ENCODE data around the gene OR52R1. TPM values are rescaled to one million over a fixed set of nuclear protein-coding genes. Genes with fewer than 3 reads are reported as not detected.
A peak's percentile ranks its signal among the peaks of the same experiment; 100 is the strongest.

The OR52R1 gene
- not detected for polyA plus RNA-seq (2013, experiment 1 of 2)
- polyA plus RNA-seq (2013, experiment 2 of 2) = not detected

DNA sequence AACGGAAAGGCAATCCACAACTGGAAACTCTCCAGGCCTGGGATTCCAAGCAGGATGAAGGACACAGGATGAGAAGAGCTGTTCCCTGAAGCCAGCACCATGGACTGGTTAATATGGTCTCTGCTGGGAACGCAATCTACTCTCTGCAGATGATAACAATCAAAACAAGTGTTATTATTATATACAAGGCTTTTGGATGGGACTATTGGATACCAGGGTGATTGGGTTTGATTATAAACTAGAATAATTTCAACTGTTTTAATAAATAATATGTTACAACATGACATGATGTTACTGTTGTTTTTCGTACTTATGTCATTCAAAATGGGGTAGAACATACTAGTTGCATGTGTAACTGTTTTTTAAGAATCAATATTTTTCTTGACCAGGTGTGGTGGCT, at the start of gene OR52R1:
OR52R1 (minus strand) TSS at position 101 of the 400 bp plus-strand sequence; CDS start at position 101, 0 bp downstream.
- DNase-seq = no peak
- no CpG with 5 or more reads among the region's 3 CpGs for WGBS (ENCODE audit: extremely low coverage, insufficient coverage, low lambda C conversion rate)
- no peak within 1 kb of the TSS for H2BK5ac ChIP-seq (ENCODE audit: low read length)
- H3K36me3 ChIP-seq (ENCODE audit: control insufficient read depth, insufficient read depth, low read length) = no peaks in the 10 kb centered on the region
- H3K4me2 ChIP-seq (ENCODE audit: low read length) = no peak within 1 kb of the TSS
- no peak within 1 kb of the TSS for H3K18ac ChIP-seq (ENCODE audit: low read length)
- no peaks in the 10 kb centered on the region for H3K4me1 ChIP-seq (ENCODE audit: control insufficient read depth, low read depth, low read length)
- no peaks in the 10 kb centered on the region for H3K27me3 ChIP-seq (ENCODE audit: insufficient read depth, low read length, poor library complexity)
- H4K5ac ChIP-seq (ENCODE audit: low read length) = no peak within 1 kb of the TSS
- no peak within 1 kb of the TSS for H3K56ac ChIP-seq (ENCODE audit: low read length)
- H3K79me1 ChIP-seq (ENCODE audit: low read length) = no peaks in the 10 kb centered on the region
- H4K8ac ChIP-seq (ENCODE audit: low read depth, low read length) = no peak within 1 kb of the TSS
- H2BK15ac ChIP-seq (replicated peaks; ENCODE audit: low read depth) = no peak within 1 kb of the TSS
- H2BK120ac ChIP-seq (ENCODE audit: low read depth, low read length) = no peak within 1 kb of the TSS
- H3K4me3 ChIP-seq (ENCODE audit: low read length) = no peak within 1 kb of the TSS
- H2AK5ac ChIP-seq (ENCODE audit: low read length) = no peak within 1 kb of the TSS
- no peak within 1 kb of the TSS for H3K9ac ChIP-seq (ENCODE audit: low read length)
- no peak within 1 kb of the TSS for H3K23ac ChIP-seq (ENCODE audit: low read length)
- no peak within 1 kb of the TSS for H3K4ac ChIP-seq (ENCODE audit: low read depth, low read length)
- no peak within 1 kb of the TSS for H3K27ac ChIP-seq (ENCODE audit: low read depth, low read length)
- no peaks in the 10 kb centered on the region for H3K79me2 ChIP-seq (ENCODE audit: control insufficient read depth, insufficient read depth, low read length)

- no peaks in the 10 kb centered on the region for H3K36me3 ChIP-seq (ENCODE audit: control insufficient read depth, insufficient read depth, low read length)
- H3K4me1 ChIP-seq (ENCODE audit: control insufficient read depth, low read depth, low read length) = no peaks in the 10 kb centered on the region
- no peak overlapping the region for H3K27ac ChIP-seq (ENCODE audit: low read depth, low read length)
- no CpG with 5 or more reads among the region's 4 CpGs for WGBS (ENCODE audit: extremely low coverage, insufficient coverage, low lambda C conversion rate)
- no peak overlapping the region for H2BK5ac ChIP-seq (ENCODE audit: low read length)
- H3K27me3 ChIP-seq (ENCODE audit: insufficient read depth, low read length, poor library complexity) = no peaks in the 10 kb centered on the region
- no peak overlapping the region for H3K4me3 ChIP-seq (ENCODE audit: low read length)
- H3K79me2 ChIP-seq (ENCODE audit: control insufficient read depth, insufficient read depth, low read length) = no peaks in the 10 kb centered on the region
- H3K79me1 ChIP-seq (ENCODE audit: low read length) = no peaks in the 10 kb centered on the region
- no peak overlapping the region for H3K18ac ChIP-seq (ENCODE audit: low read length)
- H3K4me2 ChIP-seq (ENCODE audit: low read length) = no peak overlapping the region
- no peak overlapping the region for H2BK15ac ChIP-seq (replicated peaks; ENCODE audit: low read depth)
- H3K56ac ChIP-seq (ENCODE audit: low read length) = no peak overlapping the region
- no peak overlapping the region for H4K8ac ChIP-seq (ENCODE audit: low read depth, low read length)
- no peak overlapping the region for H3K9ac ChIP-seq (ENCODE audit: low read length)
- H2BK120ac ChIP-seq (ENCODE audit: low read depth, low read length) = no peak overlapping the region
- no peak overlapping the region for H4K5ac ChIP-seq (ENCODE audit: low read length)
- peak; percentile 60 for DNase-seq
- H3K4ac ChIP-seq (ENCODE audit: low read depth, low read length) = no peak overlapping the region
- H2AK5ac ChIP-seq (ENCODE audit: low read length) = no peak overlapping the region
- H3K23ac ChIP-seq (ENCODE audit: low read length) = no peak overlapping the region
Measured at GRCh38 chr11:4851033-4851432, 46.9 kb upstream of the OR52R1 start.

DNA sequence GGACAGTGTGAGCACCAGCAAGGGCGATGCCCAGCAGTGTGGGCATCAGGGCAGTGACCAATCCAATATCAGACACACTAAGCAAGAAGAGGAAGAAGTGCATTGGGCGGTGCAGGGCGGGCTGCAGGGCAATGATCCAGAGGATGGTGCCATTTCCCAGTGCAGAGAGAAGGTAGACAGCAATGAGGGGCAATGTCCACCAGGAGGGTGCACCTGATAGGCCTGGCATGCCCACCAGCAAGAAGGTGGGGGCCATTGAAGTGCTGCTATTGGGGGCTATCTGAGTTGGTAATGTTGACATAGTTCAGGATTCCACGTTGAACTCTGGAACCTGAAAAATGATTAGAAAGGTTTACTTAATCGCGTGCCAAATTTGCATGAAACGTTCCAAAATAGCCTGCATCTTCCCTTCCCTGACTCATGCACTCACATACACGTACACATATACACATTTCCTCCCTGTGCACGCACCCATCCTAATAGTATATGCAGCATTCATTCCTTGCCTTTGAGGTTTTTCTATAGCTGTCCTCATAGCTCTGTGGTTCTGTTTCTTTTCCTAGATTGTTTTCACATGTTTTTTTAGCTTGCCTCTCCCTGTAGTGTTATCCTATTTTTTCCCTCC, 44.8 kb upstream of the OR52R1 start, which contains the start of gene OR51S1:
OR51S1 (minus strand) TSS at position 301 of the 625 bp plus-strand sequence; CDS start at position 301, 0 bp downstream.
- Histone ChIP-seq H3K23ac (ENCODE audit: low read length) (no peak within 1 kb of the TSS), H2BK120ac (ENCODE audit: low read depth, low read length) (no peak within 1 kb of the TSS), H3K36me3 (ENCODE audit: control insufficient read depth, insufficient read depth, low read length) (no peaks in the 10 kb centered on the region), H4K5ac (ENCODE audit: low read length) (no peak within 1 kb of the TSS), H3K4ac (ENCODE audit: low read depth, low read length) (no peak within 1 kb of the TSS), H2BK5ac (ENCODE audit: low read length) (no peak within 1 kb of the TSS), H3K18ac (ENCODE audit: low read length) (no peak within 1 kb of the TSS), H3K4me1 (ENCODE audit: control insufficient read depth, low read depth, low read length) (no peaks in the 10 kb centered on the region), H2AK5ac (ENCODE audit: low read length) (no peak within 1 kb of the TSS), H3K79me2 (ENCODE audit: control insufficient read depth, insufficient read depth, low read length) (no peaks in the 10 kb centered on the region), H3K9ac (ENCODE audit: low read length) (no peak within 1 kb of the TSS), H3K27me3 (ENCODE audit: insufficient read depth, low read length, poor library complexity) (no peaks in the 10 kb centered on the region), H3K56ac (ENCODE audit: low read length) (no peak within 1 kb of the TSS), H2BK15ac (replicated peaks; ENCODE audit: low read depth) (no peak within 1 kb of the TSS), H3K4me2 (ENCODE audit: low read length) (no peak within 1 kb of the TSS), H3K79me1 (ENCODE audit: low read length) (no peaks in the 10 kb centered on the region), H3K4me3 (ENCODE audit: low read length) (no peak within 1 kb of the TSS), H4K8ac (ENCODE audit: low read depth, low read length) (no peak within 1 kb of the TSS), H3K27ac (ENCODE audit: low read depth, low read length) (no peak within 1 kb of the TSS)
- no peak for DNase-seq
- WGBS (ENCODE audit: extremely low coverage, insufficient coverage, low lambda C conversion rate) = no CpG with 5 or more reads among the region's 9 CpGs

DNA sequence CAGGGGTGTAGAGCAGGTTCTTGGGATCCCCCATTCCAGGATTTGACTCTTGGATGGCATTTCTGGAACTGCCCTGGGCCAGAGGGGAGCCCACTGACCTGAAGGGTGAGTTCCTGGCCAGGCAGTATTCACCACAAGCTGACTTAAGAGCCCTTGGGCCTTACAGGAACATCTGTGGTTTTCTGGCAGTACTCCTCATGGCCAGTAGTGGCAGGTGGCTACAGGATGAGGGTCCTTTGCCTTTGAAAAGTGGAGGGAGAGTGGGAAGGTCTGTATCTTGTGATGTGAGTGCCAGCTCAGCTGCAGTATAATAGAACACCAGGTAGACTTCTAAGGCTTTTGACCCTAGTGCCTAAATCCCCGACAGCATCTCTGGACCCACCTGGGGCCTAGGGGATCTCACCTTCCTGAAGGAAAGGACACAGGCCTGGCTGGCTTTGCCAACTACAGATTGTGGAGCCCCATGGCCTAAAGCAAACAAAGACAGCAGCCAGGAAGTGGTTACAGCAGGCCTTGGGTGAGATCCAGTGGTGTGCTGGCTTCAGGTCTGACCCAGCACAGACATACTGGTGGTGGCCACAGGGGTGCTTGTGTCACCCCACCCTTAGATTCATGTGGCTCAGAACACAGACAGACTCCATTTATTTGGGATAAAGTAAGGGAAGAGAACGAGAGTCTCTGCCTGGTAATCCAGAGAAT, 35.8 kb upstream of the OR52R1 start:
- H3K4me1 ChIP-seq (ENCODE audit: control insufficient read depth, low read depth, low read length) = no peaks in the 10 kb centered on the region
- no peak overlapping the region for H3K56ac ChIP-seq (ENCODE audit: low read length)
- no peaks in the 10 kb centered on the region for H3K79me1 ChIP-seq (ENCODE audit: low read length)
- no peaks in the 10 kb centered on the region for H3K79me2 ChIP-seq (ENCODE audit: control insufficient read depth, insufficient read depth, low read length)
- no peaks in the 10 kb centered on the region for H3K27me3 ChIP-seq (ENCODE audit: insufficient read depth, low read length, poor library complexity)
- no peaks in the 10 kb centered on the region for H3K36me3 ChIP-seq (ENCODE audit: control insufficient read depth, insufficient read depth, low read length)
- no peak overlapping the region for H2BK15ac ChIP-seq (replicated peaks; ENCODE audit: low read depth)
- H3K4ac ChIP-seq (ENCODE audit: low read depth, low read length) = no peak overlapping the region
- no peak overlapping the region for H3K27ac ChIP-seq (ENCODE audit: low read depth, low read length)
- no peak overlapping the region for H2BK5ac ChIP-seq (ENCODE audit: low read length)
- H3K4me2 ChIP-seq (ENCODE audit: low read length) = no peak overlapping the region
- H2BK120ac ChIP-seq (ENCODE audit: low read depth, low read length) = no peak overlapping the region
- H3K23ac ChIP-seq (ENCODE audit: low read length) = no peak overlapping the region
- no peak overlapping the region for H4K8ac ChIP-seq (ENCODE audit: low read depth, low read length)
- no peak overlapping the region for H4K5ac ChIP-seq (ENCODE audit: low read length)
- no CpG with 5 or more reads among the region's 2 CpGs for WGBS (ENCODE audit: extremely low coverage, insufficient coverage, low lambda C conversion rate)
- no peak overlapping the region for H3K18ac ChIP-seq (ENCODE audit: low read length)
- H3K9ac ChIP-seq (ENCODE audit: low read length) = no peak overlapping the region
- peak; percentile 17 for DNase-seq
- no peak overlapping the region for H3K4me3 ChIP-seq (ENCODE audit: low read length)
- no peak overlapping the region for H2AK5ac ChIP-seq (ENCODE audit: low read length)

GRCh38 chr11:4830909-4831308, 26.7 kb upstream of the OR52R1 start:
- Histone ChIP-seq H3K56ac (ENCODE audit: low read length) (no peak overlapping the region), H3K9ac (ENCODE audit: low read length) (no peak overlapping the region), H3K18ac (ENCODE audit: low read length) (no peak overlapping the region), H3K4me3 (ENCODE audit: low read length) (no peak overlapping the region), H3K4ac (ENCODE audit: low read depth, low read length) (no peak overlapping the region), H2BK5ac (ENCODE audit: low read length) (no peak overlapping the region), H3K79me1 (ENCODE audit: low read length) (no peaks in the 10 kb centered on the region), H3K79me2 (ENCODE audit: control insufficient read depth, insufficient read depth, low read length) (no peaks in the 10 kb centered on the region), H4K5ac (ENCODE audit: low read length) (no peak overlapping the region), H3K27ac (ENCODE audit: low read depth, low read length) (no peak overlapping the region), H3K36me3 (ENCODE audit: control insufficient read depth, insufficient read depth, low read length) (no peaks in the 10 kb centered on the region), H2AK5ac (ENCODE audit: low read length) (no peak overlapping the region), H3K23ac (ENCODE audit: low read length) (no peak overlapping the region), H4K8ac (ENCODE audit: low read depth, low read length) (no peak overlapping the region), H2BK120ac (ENCODE audit: low read depth, low read length) (no peak overlapping the region), H3K4me1 (ENCODE audit: control insufficient read depth, low read depth, low read length) (no peaks in the 10 kb centered on the region), H3K27me3 (ENCODE audit: insufficient read depth, low read length, poor library complexity) (no peaks in the 10 kb centered on the region), H2BK15ac (replicated peaks; ENCODE audit: low read depth) (no peak overlapping the region), H3K4me2 (ENCODE audit: low read length) (no peak overlapping the region)
- DNase-seq = no peak
- WGBS (ENCODE audit: extremely low coverage, insufficient coverage, low lambda C conversion rate) = no CpG with 5 or more reads among the region's 2 CpGs
